Mesenchymal stem cell (in vitro differentiated cells and primary cell): ENCODE measurements around the gene RTP5. TPM values are rescaled to one million over a fixed set of nuclear protein-coding genes. Genes with fewer than 3 reads are reported as not detected.
"Not testable (repeated sequence)": the region's sequence is repeated elsewhere in the genome, so short reads cannot be mapped to it uniquely, and the experiment has no call there.

Experiments used
- DNase-seq: peaks from one replicate; pipeline ENCODE4 v3.0.0-alpha.2; 2013
- H2AFZ ChIP-seq: one replicate; pipeline ENCODE4 v1.6.1; 2013; ENCODE audit warnings: low read depth, mild to moderate bottlenecking, control low read depth, inconsistent platforms, low read length, moderate library complexity
- H2AK5ac ChIP-seq: 2 replicates; pipeline ENCODE4 v1.6.1; 2013; ENCODE audit warnings: low read length, moderate library complexity, mild to moderate bottlenecking, inconsistent platforms; ENCODE audit not compliant: severe bottlenecking
- H2BK120ac ChIP-seq: one replicate; pipeline ENCODE4 v1.6.1; 2013; ENCODE audit warnings: low read depth, mild to moderate bottlenecking, inconsistent platforms, low read length, moderate library complexity
- H2BK12ac ChIP-seq, 2 experiments: one replicate each; pipeline ENCODE4 v1.6.1; 2013; ENCODE audit warnings: inconsistent platforms in 2 of 2, low read length in 2 of 2, mild to moderate bottlenecking in 2 of 2, moderate library complexity in 2 of 2, control low read depth in 1 of 2
- H2BK15ac ChIP-seq: one replicate; pipeline ENCODE4 v1.6.1; 2013; ENCODE audit warnings: mild to moderate bottlenecking, low read depth, inconsistent platforms; ENCODE audit not compliant: poor library complexity, severe bottlenecking
- H2BK5ac ChIP-seq: 2 replicates; pipeline ENCODE4 v1.6.1; 2013; ENCODE audit warnings: low read depth, mild to moderate bottlenecking, low read length, control low read depth, inconsistent platforms; ENCODE audit not compliant: poor library complexity, severe bottlenecking
- H3K14ac ChIP-seq, 2 experiments: one replicate each; pipeline ENCODE4 v1.6.1; 2013; ENCODE audit warnings: inconsistent platforms in 2 of 2, low read length in 2 of 2, control low read depth in 1 of 2, mild to moderate bottlenecking in 1 of 2, moderate library complexity in 1 of 2
- H3K18ac ChIP-seq, 2 experiments: one replicate each; pipeline ENCODE4 v1.6.1; 2013; ENCODE audit warnings: inconsistent platforms in 2 of 2, low read length in 2 of 2, control low read depth in 1 of 2, low read depth in 1 of 2, mild to moderate bottlenecking in 1 of 2
- H3K23ac ChIP-seq, 2 experiments: one replicate each; pipeline ENCODE4 v1.6.1; 2013; ENCODE audit warnings: inconsistent platforms in 2 of 2, low read length in 2 of 2, mild to moderate bottlenecking in 2 of 2, moderate library complexity in 2 of 2, control low read depth in 1 of 2
- H3K27ac ChIP-seq: 2 replicates; pipeline ENCODE4 v1.5.1; 2013; ENCODE audit warnings: mild to moderate bottlenecking, moderate library complexity, low read length, control low read depth, inconsistent platforms; ENCODE audit not compliant: poor library complexity, severe bottlenecking
- H3K27me3 ChIP-seq, 2 experiments: 2 replicates each; pipeline versions ENCODE4 v1.6.1 to v1.7.0; 2013; ENCODE audit warnings: low read length in 2 of 2, mild to moderate bottlenecking in 2 of 2, moderate library complexity in 2 of 2, control low read depth in 1 of 2, inconsistent platforms in 1 of 2; ENCODE audit not compliant: control insufficient read depth in 1 of 2, insufficient read depth in 1 of 2
- H3K36me3 ChIP-seq, 2 experiments: 2 replicates each; pipeline versions ENCODE4 v1.6.1 to v1.7.0; 2013; ENCODE audit warnings: low read length in 2 of 2, control low read depth in 1 of 2, inconsistent platforms in 1 of 2, low read depth in 1 of 2, mild to moderate bottlenecking in 1 of 2; ENCODE audit not compliant: insufficient read depth in 2 of 2, control insufficient read depth in 1 of 2
- H3K4ac ChIP-seq, 2 experiments: one replicate each; pipeline ENCODE4 v1.6.1; 2013; ENCODE audit warnings: inconsistent platforms in 2 of 2, low read length in 2 of 2, mild to moderate bottlenecking in 2 of 2, moderate library complexity in 2 of 2, control low read depth in 1 of 2, low read depth in 1 of 2
- H3K4me1 ChIP-seq: 2 replicates; pipeline ENCODE4 v1.6.1; 2013; ENCODE audit warnings: low read depth, low read length, control low read depth; ENCODE audit not compliant: control insufficient read depth, insufficient read depth
- H3K4me2 ChIP-seq: 2 replicates; pipeline ENCODE4 v1.6.1; 2013; ENCODE audit warnings: low read length, mild to moderate bottlenecking, inconsistent platforms; ENCODE audit not compliant: poor library complexity, severe bottlenecking
- H3K4me3 ChIP-seq, 2 experiments: 2 replicates each; pipeline versions ENCODE4 v1.5.1 to v1.7.0; 2013; ENCODE audit warnings: low read length in 2 of 2, mild to moderate bottlenecking in 2 of 2, control low read depth in 1 of 2, low read depth in 1 of 2; ENCODE audit not compliant: insufficient read depth in 1 of 2
- H3K79me1 ChIP-seq: replicated peaks from 2 replicates; pipeline ENCODE4 v1.6.1; 2013; ENCODE audit warnings: mild to moderate bottlenecking, control low read depth, low read length, inconsistent platforms; ENCODE audit not compliant: poor library complexity, severe bottlenecking
- H3K9ac ChIP-seq: 2 replicates; pipeline ENCODE4 v1.7.0; 2013; ENCODE audit warnings: mild to moderate bottlenecking, low read length, moderate library complexity
- H3K9me3 ChIP-seq: 2 replicates; pipeline ENCODE4 v1.7.0; 2013; ENCODE audit warnings: mild to moderate bottlenecking, low read length; ENCODE audit not compliant: control insufficient read depth
- H4K8ac ChIP-seq: one replicate; pipeline ENCODE4 v1.6.1; 2013; ENCODE audit warnings: inconsistent platforms, mild to moderate bottlenecking, low read length, moderate library complexity
- H4K91ac ChIP-seq: one replicate; pipeline ENCODE4 v1.6.1; 2013; ENCODE audit warnings: mild to moderate bottlenecking, low read length, inconsistent platforms
- WGBS: methylation state at CpG from one replicate; pipeline ENCODE4 v1.1.7; 2013; ENCODE audit warnings: mixed read lengths; 5-methylcytosine and 5-hydroxymethylcytosine counted together
- polyA plus RNA-seq, 2 experiments: library from polyadenylated mRNA; stranded (reverse); fragments of 200-250 nt; gene quantifications; one replicate each; pipeline ENCODE4 v1.2.3, GENCODE V29; 2013

The RTP5 gene
- not detected for polyA plus RNA-seq (2013, experiment 1 of 2)
- polyA plus RNA-seq (2013, experiment 2 of 2), result not detected

- no peak within 1 kb of the TSS for H3K4me3 ChIP-seq
- H2AK5ac ChIP-seq, result no peak within 1 kb of the TSS
- no peak within 1 kb of the TSS for H3K23ac ChIP-seq
- H4K91ac ChIP-seq, result no peak within 1 kb of the TSS
- no peak within 1 kb of the TSS for H3K14ac ChIP-seq
- no peak within 1 kb of the TSS for H4K8ac ChIP-seq
- H3K4me2 ChIP-seq, result no peak within 1 kb of the TSS
- no peak within 1 kb of the TSS for H3K9ac ChIP-seq
- H2BK15ac ChIP-seq, result no peak within 1 kb of the TSS
- H3K4ac ChIP-seq, result no peak within 1 kb of the TSS
- peaks cover 13% of the 10 kb centered on the region for H3K4me1 ChIP-seq
- H3K79me1 ChIP-seq, result no peaks in the 10 kb centered on the region
- WGBS, result 90% methylated on average over 31 of the region's 33 CpGs
- no peak within 1 kb of the TSS for H3K27ac ChIP-seq
- DNase-seq, result no peak
- H2AFZ ChIP-seq, result no peak within 1 kb of the TSS
- H3K36me3 ChIP-seq, result no peaks in the 10 kb centered on the region
- peaks cover 32 to 74% of the 10 kb centered on the region in 2 experiments for H3K27me3 ChIP-seq
- H2BK120ac ChIP-seq, result no peak within 1 kb of the TSS
- H3K18ac ChIP-seq, result no peak within 1 kb of the TSS
- no peak within 1 kb of the TSS for H2BK12ac ChIP-seq
- no peak within 1 kb of the TSS for H2BK5ac ChIP-seq
- H3K9me3 ChIP-seq, result no peaks in the 10 kb centered on the region
Measured at GRCh38 chr2:241869087-241869961, at the start of gene RTP5. Gene RTP5, plus strand, starts transcription at chr2:241869729. Its CDS starts 28 bp downstream, at chr2:241869757.

GRCh38 chr2:241819947-241820624 lies 49.4 kb upstream of the RTP5 start:
- not testable (repeated sequence) for H2BK12ac ChIP-seq, H2BK15ac ChIP-seq, DNase-seq, H3K4me1 ChIP-seq, H4K8ac ChIP-seq, H3K14ac ChIP-seq, H3K9ac ChIP-seq, H4K91ac ChIP-seq, H3K23ac ChIP-seq, H3K4me2 ChIP-seq, H3K4me3 ChIP-seq, H3K4ac ChIP-seq, H2AFZ ChIP-seq, H2BK120ac ChIP-seq, H3K27ac ChIP-seq, H3K36me3 ChIP-seq, H3K79me1 ChIP-seq, H2AK5ac ChIP-seq, H2BK5ac ChIP-seq, H3K18ac ChIP-seq
- H3K9me3 ChIP-seq, result peaks cover 11% of the 10 kb centered on the region
- 89% methylated on average over 26 of the region's 27 CpGs for WGBS
- H3K27me3 ChIP-seq, result peaks cover 0 to 44% of the 10 kb centered on the region in 2 experiments

DNA sequence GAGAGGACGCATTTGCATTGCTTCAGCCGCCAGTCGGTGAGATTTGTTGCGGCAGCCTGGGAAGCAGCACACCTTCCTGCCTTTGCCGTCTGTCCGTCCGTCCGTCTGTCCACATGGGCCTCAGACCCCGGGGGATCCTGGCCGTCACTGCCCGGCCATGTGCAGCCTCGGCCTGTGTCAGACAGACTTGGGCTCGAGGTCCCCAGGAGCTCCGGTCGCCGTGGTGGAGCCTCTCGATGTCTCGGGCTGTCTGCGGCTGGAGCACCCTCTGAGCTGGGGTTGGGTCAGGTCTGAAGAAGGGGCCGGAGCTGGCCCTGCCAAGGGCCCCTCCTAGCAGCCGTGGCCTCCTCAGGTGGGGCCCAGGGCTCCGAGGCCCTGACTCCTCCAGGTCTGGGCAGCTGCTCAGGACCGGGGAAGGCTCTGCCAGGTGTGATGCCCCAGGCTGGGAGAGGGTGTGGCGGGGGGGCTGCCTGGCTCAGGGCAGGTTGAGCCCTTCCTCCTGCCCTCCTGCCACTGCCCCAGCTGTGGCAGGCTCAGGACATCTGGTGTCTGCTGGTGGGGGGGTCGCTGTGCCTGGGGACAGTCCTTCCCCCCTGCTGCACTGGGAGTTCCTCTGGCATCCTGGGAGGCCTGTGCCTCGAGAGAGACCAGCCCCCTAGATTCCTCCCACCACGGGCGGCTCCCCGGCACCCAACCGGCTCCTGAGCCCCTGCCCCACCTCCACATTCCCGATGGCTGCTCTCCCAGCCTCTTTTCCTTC lies 48.7 kb upstream of the RTP5 start:
- Histone ChIP-seq H3K27me3 (peaks cover 0 to 39% of the 10 kb centered on the region in 2 experiments), H3K4me1 (no peaks in the 10 kb centered on the region), H3K4me3 (no peak overlapping the region), H3K9me3 (peaks cover 16% of the 10 kb centered on the region), H2BK120ac (no peak overlapping the region), H2BK15ac (no peak overlapping the region), H2AK5ac (no peak overlapping the region), H3K36me3 (no peaks in the 10 kb centered on the region), H3K23ac (no peak overlapping the region), H2BK5ac (no peak overlapping the region), H2AFZ (no peak overlapping the region), H3K9ac (no peak overlapping the region), H2BK12ac (no peak overlapping the region), H3K4ac (no peak overlapping the region), H3K27ac (no peak overlapping the region), H3K4me2 (no peak overlapping the region), H4K8ac (no peak overlapping the region), H3K18ac (no peak overlapping the region), H3K79me1 (no peaks in the 10 kb centered on the region), H3K14ac (no peak overlapping the region), H4K91ac (no peak overlapping the region)
- 90% methylated on average over 28 of the region's 31 CpGs for WGBS
- no peak for DNase-seq
